Astrocyte (in vitro differentiated cells and primary cell): Measurements from ENCODE around the gene SUMF1. TPM values are rescaled to one million over a fixed set of nuclear protein-coding genes. Genes with fewer than 3 reads are reported as not detected.

Experiments used
- DNase-seq: peaks from one replicate; pipeline ENCODE4 v3.0.0-alpha.2; 2010; ENCODE audit warnings: low read depth
- FAIRE-seq: peaks from 2 replicates; lab custom pipeline; 2011; peaks lifted over from hg19 to GRCh38; lab: Jason Lieb, UNC
- H2AFZ ChIP-seq: 2 replicates; pipeline ENCODE4 v1.6.0; 2012; ENCODE audit warnings: low read depth, low read length, inconsistent platforms
- H3K27ac ChIP-seq: 2 replicates; pipeline ENCODE4 v1.5.1; 2011; ENCODE audit warnings: low read depth, low read length, inconsistent platforms
- H3K27me3 ChIP-seq: 2 replicates; pipeline ENCODE4 v1.6.0; 2011; ENCODE audit warnings: low read length, inconsistent platforms; ENCODE audit not compliant: insufficient read depth
- H3K36me3 ChIP-seq: 2 replicates; pipeline ENCODE4 v1.5.1; 2011; ENCODE audit warnings: low read length, inconsistent platforms; ENCODE audit not compliant: insufficient read depth
- H3K4me1 ChIP-seq: 2 replicates; pipeline ENCODE4 v1.5.1; 2011; ENCODE audit warnings: low read length, inconsistent platforms; ENCODE audit not compliant: insufficient read depth
- H3K4me2 ChIP-seq: 2 replicates; pipeline ENCODE4 v1.6.0; 2012; ENCODE audit warnings: low read length, inconsistent platforms
- H3K4me3 ChIP-seq: 2 replicates; pipeline ENCODE4 v1.5.1; 2011; ENCODE audit warnings: low read depth, mild to moderate bottlenecking, low read length, inconsistent platforms; ENCODE audit not compliant: insufficient read depth
- H3K79me2 ChIP-seq: 2 replicates; pipeline ENCODE4 v1.6.0; 2012; ENCODE audit warnings: mild to moderate bottlenecking, low read length, inconsistent platforms; ENCODE audit not compliant: insufficient read depth
- H3K9ac ChIP-seq: 2 replicates; pipeline ENCODE4 v1.6.0; 2012; ENCODE audit warnings: mild to moderate bottlenecking, low read length, inconsistent platforms
- H3K9me3 ChIP-seq: 2 replicates; pipeline ENCODE4 v1.5.1; 2012; ENCODE audit warnings: low read depth, mild to moderate bottlenecking, low read length, inconsistent platforms; ENCODE audit not compliant: insufficient read depth
- H4K20me1 ChIP-seq: 2 replicates; pipeline ENCODE4 v1.6.0; 2012; ENCODE audit warnings: low read length, inconsistent platforms; ENCODE audit not compliant: insufficient read depth
- H3K27ac Mint-ChIP-seq: one replicate; pipeline ENCODE4 v1.8.0; 2021; ENCODE audit warnings: mild to moderate bottlenecking, mixed read lengths; ENCODE audit not compliant: unreplicated experiment
- H3K27me3 Mint-ChIP-seq: one replicate; pipeline ENCODE4 v1.8.0; 2021; ENCODE audit warnings: low read depth, mixed read lengths; ENCODE audit not compliant: unreplicated experiment
- H3K36me3 Mint-ChIP-seq: one replicate; pipeline ENCODE4 v1.8.0; 2021; ENCODE audit warnings: low read depth, mixed read lengths; ENCODE audit not compliant: unreplicated experiment
- H3K4me1 Mint-ChIP-seq: one replicate; pipeline ENCODE4 v1.8.0; 2021; ENCODE audit warnings: low read depth, mixed read lengths; ENCODE audit not compliant: unreplicated experiment
- H3K4me3 Mint-ChIP-seq: one replicate; pipeline ENCODE4 v1.8.0; 2021; ENCODE audit warnings: mild to moderate bottlenecking, moderate library complexity, mixed read lengths; ENCODE audit not compliant: unreplicated experiment
- H3K9me3 Mint-ChIP-seq: one replicate; pipeline ENCODE4 v1.8.0; 2021; ENCODE audit warnings: mild to moderate bottlenecking, mixed read lengths; ENCODE audit not compliant: unreplicated experiment
- EZH2 ChIP-seq: IDR thresholded peaks from 2 replicates; pipeline ENCODE4 v1.6.1; 2012; ENCODE audit warnings: mild to moderate bottlenecking, low read length, inconsistent platforms; ENCODE audit not compliant: insufficient read depth
- total RNA-seq: library from RNA; stranded (reverse); gene quantifications from 2 replicates; pipeline ENCODE4 v1.2.1, GENCODE V29; 2021
- TF ChIP-seq, protein P1 (sequence below): IDR thresholded peaks from 2 replicates; pipeline ENCODE4 v1.5.1; 2011; ENCODE audit warnings: low read depth, mild to moderate bottlenecking, inconsistent platforms, low read length, moderate library complexity; ENCODE audit not compliant: insufficient read depth

Gene SUMF1
- total RNA-seq, 1 donor from 2014 or later: 17.4 TPM

DNA sequence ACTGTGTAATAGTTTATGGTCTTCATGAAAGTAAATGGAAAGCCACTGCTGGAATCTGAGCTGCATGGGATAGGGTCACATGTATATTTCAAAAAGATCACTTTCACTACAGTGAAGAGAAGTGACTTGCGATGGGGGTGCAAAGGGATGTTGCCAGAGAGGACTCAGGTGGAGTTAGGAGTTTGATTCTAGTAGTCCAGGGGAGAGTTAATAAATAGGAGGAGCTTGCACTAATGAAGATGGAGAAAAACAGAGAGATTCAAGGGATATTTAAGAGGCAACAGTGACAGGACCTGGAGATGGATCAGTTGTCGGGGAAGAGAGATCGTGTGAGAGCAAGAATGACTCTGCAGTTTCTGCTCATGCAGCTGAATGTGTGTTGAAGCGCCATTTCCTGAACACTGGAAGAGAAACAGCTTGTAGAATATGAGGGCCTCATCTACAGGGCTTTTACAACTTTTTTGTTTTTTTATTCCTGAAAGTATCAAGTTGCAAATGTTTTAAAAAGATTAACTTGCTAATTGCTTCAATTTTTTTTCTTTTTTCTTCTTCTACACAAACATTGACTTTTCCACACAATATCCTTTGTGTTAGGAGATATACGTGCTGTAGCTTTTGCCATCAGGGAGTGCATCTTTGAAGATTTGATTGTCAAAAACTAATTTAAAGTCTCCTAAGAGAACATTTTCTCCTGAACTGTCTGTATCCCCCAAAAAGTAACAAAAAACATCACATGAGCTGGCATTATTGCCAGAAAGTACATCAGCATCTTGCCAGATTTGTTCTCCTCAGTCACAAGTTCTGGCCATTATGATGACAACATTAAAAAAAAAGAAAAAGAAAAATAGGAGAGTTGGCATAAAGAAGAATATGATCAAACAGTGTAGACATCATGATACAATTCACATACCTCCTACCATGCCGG, 126.4 kb downstream of the SUMF1 start:
- Mint-ChIP-seq H3K36me3 (peaks cover 2% of the 10 kb centered on the region), H3K4me3 (no peak overlapping the region), H3K9me3 (peaks cover 4% of the 10 kb centered on the region), H3K27ac (no peak overlapping the region), H3K4me1 (peaks cover 11% of the 10 kb centered on the region), H3K27me3 (no peaks in the 10 kb centered on the region)
- H3K36me3 ChIP-seq: no peaks in the 10 kb centered on the region
- DNase-seq (no peak), FAIRE-seq (no peak)
- no peak overlapping the region for H3K4me2 ChIP-seq
- H3K4me1 ChIP-seq: peaks cover 5% of the 10 kb centered on the region
- H3K27ac ChIP-seq: no peak overlapping the region
- TF ChIP-seq, protein P1, sequence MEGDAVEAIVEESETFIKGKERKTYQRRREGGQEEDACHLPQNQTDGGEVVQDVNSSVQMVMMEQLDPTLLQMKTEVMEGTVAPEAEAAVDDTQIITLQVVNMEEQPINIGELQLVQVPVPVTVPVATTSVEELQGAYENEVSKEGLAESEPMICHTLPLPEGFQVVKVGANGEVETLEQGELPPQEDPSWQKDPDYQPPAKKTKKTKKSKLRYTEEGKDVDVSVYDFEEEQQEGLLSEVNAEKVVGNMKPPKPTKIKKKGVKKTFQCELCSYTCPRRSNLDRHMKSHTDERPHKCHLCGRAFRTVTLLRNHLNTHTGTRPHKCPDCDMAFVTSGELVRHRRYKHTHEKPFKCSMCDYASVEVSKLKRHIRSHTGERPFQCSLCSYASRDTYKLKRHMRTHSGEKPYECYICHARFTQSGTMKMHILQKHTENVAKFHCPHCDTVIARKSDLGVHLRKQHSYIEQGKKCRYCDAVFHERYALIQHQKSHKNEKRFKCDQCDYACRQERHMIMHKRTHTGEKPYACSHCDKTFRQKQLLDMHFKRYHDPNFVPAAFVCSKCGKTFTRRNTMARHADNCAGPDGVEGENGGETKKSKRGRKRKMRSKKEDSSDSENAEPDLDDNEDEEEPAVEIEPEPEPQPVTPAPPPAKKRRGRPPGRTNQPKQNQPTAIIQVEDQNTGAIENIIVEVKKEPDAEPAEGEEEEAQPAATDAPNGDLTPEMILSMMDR: no peak
- TF ChIP-seq EZH2: no peak
- H3K9ac ChIP-seq: no peak overlapping the region
- no peaks in the 10 kb centered on the region for H3K79me2 ChIP-seq
- H3K9me3 ChIP-seq: no peaks in the 10 kb centered on the region
- no peak overlapping the region for H2AFZ ChIP-seq
- no peak overlapping the region for H3K4me3 ChIP-seq
- no peaks in the 10 kb centered on the region for H4K20me1 ChIP-seq
- no peaks in the 10 kb centered on the region for H3K27me3 ChIP-seq

- Histone ChIP-seq H3K27me3 (no peaks in the 10 kb centered on the region), H2AFZ (no peak overlapping the region), H3K4me1 (peaks cover 5% of the 10 kb centered on the region), H3K9me3 (no peaks in the 10 kb centered on the region), H3K4me2 (no peak overlapping the region), H3K36me3 (no peaks in the 10 kb centered on the region), H3K4me3 (no peak overlapping the region), H3K79me2 (no peaks in the 10 kb centered on the region), H3K27ac (no peak overlapping the region), H4K20me1 (no peaks in the 10 kb centered on the region), H3K9ac (no peak overlapping the region)
- DNase-seq (no peak), FAIRE-seq (no peak)
- H3K9me3 Mint-ChIP-seq: peaks cover 4% of the 10 kb centered on the region
- no peaks in the 10 kb centered on the region for H3K27me3 Mint-ChIP-seq
- H3K36me3 Mint-ChIP-seq: peaks cover under 1% of the 10 kb centered on the region
- no peak overlapping the region for H3K4me3 Mint-ChIP-seq
- TF ChIP-seq EZH2: no peak
- TF ChIP-seq, protein P1: no peak
- no peak overlapping the region for H3K27ac Mint-ChIP-seq
- H3K4me1 Mint-ChIP-seq: peaks cover 11% of the 10 kb centered on the region
Observed at GRCh38 chr3:4340077-4340410, 127.0 kb downstream of the SUMF1 start.

- H3K27me3 ChIP-seq: no peaks in the 10 kb centered on the region
- H3K36me3 ChIP-seq: no peaks in the 10 kb centered on the region
- H3K79me2 ChIP-seq: no peaks in the 10 kb centered on the region
- FAIRE-seq: no peak
- H3K9me3 ChIP-seq: no peaks in the 10 kb centered on the region
- no peak for DNase-seq
- no peak for TF ChIP-seq EZH2
- TF ChIP-seq, protein P1: no peak
- H3K4me1 Mint-ChIP-seq: peaks cover 11% of the 10 kb centered on the region
- no peaks in the 10 kb centered on the region for H3K27me3 Mint-ChIP-seq
- H4K20me1 ChIP-seq: no peaks in the 10 kb centered on the region
- H3K4me3 ChIP-seq: no peak overlapping the region
- H3K27ac ChIP-seq: no peak overlapping the region
- no peak overlapping the region for H3K4me2 ChIP-seq
- H3K9me3 Mint-ChIP-seq: no peaks in the 10 kb centered on the region
- H3K4me1 ChIP-seq: peaks cover 5% of the 10 kb centered on the region
- no peak overlapping the region for H2AFZ ChIP-seq
- no peak overlapping the region for H3K27ac Mint-ChIP-seq
- H3K9ac ChIP-seq: no peak overlapping the region
- H3K36me3 Mint-ChIP-seq: no peaks in the 10 kb centered on the region
- H3K4me3 Mint-ChIP-seq: no peak overlapping the region
Observed at GRCh38 chr3:4338751-4339150, 128.3 kb downstream of the SUMF1 start.
